ENCODE results near the gene TBC1D24.
"Not testable (repeated sequence)": the region's sequence is repeated elsewhere in the genome, so short reads cannot be mapped to it uniquely, and the experiment has no call there.

- not testable (repeated sequence) for TF ChIP-seq CTCF (IDR thresholded peaks at IDR 0.05; ENCODE audit: insufficient read depth, low read length, poor library complexity, severe bottlenecking); EZH2phosphoT487 (conservative IDR thresholded peaks at IDR 0.05; ENCODE audit: low read length)
Observed at GRCh38 chr16:2551420-2551889, 76.5 kb downstream of the TBC1D24 start.

All from SU-DHL-6 (cell line).